SK-N-SH (cell line): ENCODE data around the gene CYB561. TPM values are rescaled to one million over a fixed set of nuclear protein-coding genes. Genes with fewer than 3 reads are reported as not detected.

Experiments used
- CTCF ChIA-PET: fragments of 300-600, 350-600 bp; formaldehyde crosslinking; extraction: SDS; loops from one replicate; lab custom pipeline; 2021; lab: Yijun Ruan, JAX
- POLR2A ChIA-PET: fragments of 350-600 bp; sonication (Branson Sonifier 250); formaldehyde crosslinking; extraction: SDS; loops from one replicate; lab custom pipeline; 2020; ENCODE audit warnings: antibody characterized with exemption, inconsistent platforms; lab: Yijun Ruan, JAX
- DNase-seq: peaks from one replicate; pipeline ENCODE4 v3.0.0; 2012
- H2AFZ ChIP-seq: fragments of 200-600 bp; sonication (generic); 2 replicates; pipeline ENCODE4 v1.8.1; 2016; ENCODE audit warnings: antibody characterized with exemption, mild to moderate bottlenecking, low read depth
- H3F3A ChIP-seq: fragments of 200-600 bp; sonication (generic); replicated peaks from 2 replicates; pipeline ENCODE3; 2016; ENCODE audit warnings: antibody characterized with exemption, mild to moderate bottlenecking; ENCODE audit not compliant: insufficient read depth
- H3K27ac ChIP-seq, 2 experiments: fragments of 200-500 bp in 1 of 2; fragments of 200-600 bp in 1 of 2; sonication (Bioruptor generic) in 1 of 2; sonication (generic), shearing (Covaris generic) in 1 of 2; 2 replicates each; pipeline versions ENCODE4 v1.5.1 to v1.6.1; 2014 to 2016; ENCODE audit warnings: low read depth in 2 of 2, inconsistent platforms in 1 of 2, low read length in 1 of 2, mild to moderate bottlenecking in 1 of 2, mixed read lengths in 1 of 2
- H3K27me3 ChIP-seq: fragments of 200-600 bp; sonication (generic), shearing (Covaris generic); 2 replicates; pipeline ENCODE4 v1.6.1; 2016; ENCODE audit warnings: mixed run types; ENCODE audit not compliant: insufficient read depth
- H3K36me3 ChIP-seq, 2 experiments: fragments of 200-500 bp in 1 of 2; fragments of 200-600 bp in 1 of 2; sonication (Bioruptor generic) in 1 of 2; sonication (generic) in 1 of 2; replicated peaks in 1 of 2; 2 replicates each; pipeline versions ENCODE3 to v1.5.1; 2014 to 2016; ENCODE audit warnings: low read length in 1 of 2, mild to moderate bottlenecking in 1 of 2; ENCODE audit not compliant: insufficient read depth in 2 of 2, control insufficient read depth in 1 of 2
- H3K4me1 ChIP-seq, 2 experiments: fragments of 200-500 bp in 1 of 2; fragments of 200-600 bp in 1 of 2; sonication (Bioruptor generic) in 1 of 2; sonication (generic), shearing (Covaris generic) in 1 of 2; 2 replicates each; pipeline versions ENCODE4 v1.5.1 to v1.6.1; 2014 to 2016; ENCODE audit warnings: low read depth in 1 of 2, low read length in 1 of 2, mixed run types in 1 of 2; ENCODE audit not compliant: insufficient read depth in 2 of 2, control insufficient read depth in 1 of 2
- H3K4me2 ChIP-seq: fragments of 200-600 bp; sonication (generic), shearing (Covaris generic); 2 replicates; pipeline ENCODE4 v1.6.1; 2017; ENCODE audit warnings: mixed run types
- H3K4me3 ChIP-seq, 2 experiments: fragments of 200-500 bp in 1 of 2; fragments of 200-600 bp in 1 of 2; sonication (Bioruptor generic) in 1 of 2; sonication (generic), shearing (Covaris generic) in 1 of 2; 2 replicates each; pipeline versions ENCODE4 v1.5.1 to v1.8.1; 2014 to 2016; ENCODE audit warnings: low read depth in 2 of 2, inconsistent platforms in 1 of 2, low read length in 1 of 2, mild to moderate bottlenecking in 1 of 2, mixed read lengths in 1 of 2, moderate library complexity in 1 of 2
- H3K79me2 ChIP-seq: fragments of 200-600 bp; sonication (generic); 2 replicates; pipeline ENCODE4 v1.8.1; 2017; ENCODE audit warnings: mild to moderate bottlenecking; ENCODE audit not compliant: insufficient read depth
- H3K9ac ChIP-seq: fragments of 200-600 bp; sonication (generic); 2 replicates; pipeline ENCODE4 v1.6.1; 2017; ENCODE audit warnings: mixed run types
- H3K9me2 ChIP-seq: fragments of 200-600 bp; sonication (generic); 2 replicates; pipeline ENCODE4 v1.6.1; 2017; ENCODE audit warnings: mixed run types
- H3K9me3 ChIP-seq: fragments of 200-600 bp; sonication (generic); 2 replicates; pipeline ENCODE4 v1.6.1; 2017; ENCODE audit warnings: mixed run types, mild to moderate bottlenecking, moderate library complexity
- H4K20me1 ChIP-seq: fragments of 200-600 bp; sonication (generic); 2 replicates; pipeline ENCODE4 v1.6.1; 2017; ENCODE audit warnings: mild to moderate bottlenecking, mixed run types; ENCODE audit not compliant: insufficient read depth
- EZH2phosphoT487 ChIP-seq: fragments of 200-600 bp; sonication (generic); IDR thresholded peaks from 2 replicates; pipeline ENCODE4 v1.6.1; 2017; ENCODE audit warnings: low read depth, mixed run types, mild to moderate bottlenecking, antibody characterized with exemption, moderate library complexity, borderline replicate concordance
- FOXJ3 ChIP-seq: sonication (generic); formaldehyde crosslinking; IDR thresholded peaks from 2 replicates; pipeline ENCODE4 v1.5.1; 2020; ENCODE audit warnings: mild to moderate bottlenecking, missing genetic modification reagents
- GABPA ChIP-seq: IDR thresholded peaks from 2 replicates; pipeline ENCODE4 v1.4.0; 2012; ENCODE audit warnings: low read depth, mild to moderate bottlenecking
- MXI1 ChIP-seq: IDR thresholded peaks from 2 replicates; pipeline ENCODE4 v1.6.1; 2012; ENCODE audit warnings: mild to moderate bottlenecking, low read depth, low read length, improper control_type of control experiment
- NFIC ChIP-seq: IDR thresholded peaks from 2 replicates; pipeline ENCODE4 v1.4.0; 2012; ENCODE audit warnings: borderline replicate concordance
- PBX3 ChIP-seq: IDR thresholded peaks from 2 replicates; pipeline ENCODE4; 2012
- RAD21 ChIP-seq: IDR thresholded peaks from 2 replicates; pipeline ENCODE4 v1.6.1; 2012; ENCODE audit warnings: mild to moderate bottlenecking, low read length
- RCOR1 ChIP-seq: fragments of 150-350 bp; IDR thresholded peaks from 2 replicates; pipeline ENCODE4 v1.6.1; 2017; ENCODE audit warnings: antibody characterized with exemption, low read length
- SIN3A ChIP-seq: IDR thresholded peaks from 2 replicates; pipeline ENCODE4 v1.6.1; 2012; ENCODE audit warnings: low read depth, mild to moderate bottlenecking, low read length, moderate library complexity, borderline replicate concordance
- TAF1 ChIP-seq: IDR thresholded peaks from 2 replicates; pipeline ENCODE4 v1.6.1; 2012; ENCODE audit warnings: low read depth, mild to moderate bottlenecking, low read length, moderate library complexity, borderline replicate concordance
- TEAD4 ChIP-seq: IDR thresholded peaks from 2 replicates; pipeline ENCODE4 v1.4.0; 2012; ENCODE audit warnings: mild to moderate bottlenecking, borderline replicate concordance; ENCODE audit not compliant: insufficient read depth
- USF1 ChIP-seq: IDR thresholded peaks from 2 replicates; pipeline ENCODE4 v1.4.0; 2012; ENCODE audit warnings: low read depth, borderline replicate concordance
- USF2 ChIP-seq: fragments of 150-350 bp; IDR thresholded peaks from 2 replicates; pipeline ENCODE4 v1.6.1; 2017; ENCODE audit warnings: antibody characterized with exemption, low read length, low read depth, borderline replicate concordance
- YY1 ChIP-seq: IDR thresholded peaks from 2 replicates; pipeline ENCODE4 v1.4.0; 2012; ENCODE audit warnings: low read depth, mild to moderate bottlenecking
- WGBS: methylation state at CpG from one replicate; pipeline ENCODE4 v1.1.6; 2017; ENCODE audit warnings: low lambda C conversion rate; 5-methylcytosine and 5-hydroxymethylcytosine counted together
- polyA plus RNA-seq, 3 experiments: library from polyadenylated mRNA; depleted of rRNA; stranded (reverse); fragments of >200 nt; gene quantifications; 2 replicates each; pipeline ENCODE4 v1.2.3, GENCODE V29; 2012
- TF ChIP-seq, protein P1 (sequence below): IDR thresholded peaks from 2 replicates; pipeline ENCODE4 v1.4.0; 2012; ENCODE audit warnings: low read depth, borderline replicate concordance
- TF ChIP-seq, protein P2 (sequence below): fragments of 150-350 bp; IDR thresholded peaks from 2 replicates; pipeline ENCODE4 v1.6.1; 2016; ENCODE audit warnings: mild to moderate bottlenecking, low read depth, low read length
- TF ChIP-seq, protein P3 (sequence below): IDR thresholded peaks from 2 replicates; pipeline ENCODE4 v1.4.0; 2012; ENCODE audit warnings: low read depth

The CYB561 gene
- polyA plus RNA-seq, 1 of the 3 experiments (the other 2 are of a cell fraction): 28.3 TPM

- TF ChIP-seq EZH2phosphoT487: no peak; the same call in 1 of the 2 replicates
- TF ChIP-seq USF2: no peak
- TF ChIP-seq, protein P1, sequence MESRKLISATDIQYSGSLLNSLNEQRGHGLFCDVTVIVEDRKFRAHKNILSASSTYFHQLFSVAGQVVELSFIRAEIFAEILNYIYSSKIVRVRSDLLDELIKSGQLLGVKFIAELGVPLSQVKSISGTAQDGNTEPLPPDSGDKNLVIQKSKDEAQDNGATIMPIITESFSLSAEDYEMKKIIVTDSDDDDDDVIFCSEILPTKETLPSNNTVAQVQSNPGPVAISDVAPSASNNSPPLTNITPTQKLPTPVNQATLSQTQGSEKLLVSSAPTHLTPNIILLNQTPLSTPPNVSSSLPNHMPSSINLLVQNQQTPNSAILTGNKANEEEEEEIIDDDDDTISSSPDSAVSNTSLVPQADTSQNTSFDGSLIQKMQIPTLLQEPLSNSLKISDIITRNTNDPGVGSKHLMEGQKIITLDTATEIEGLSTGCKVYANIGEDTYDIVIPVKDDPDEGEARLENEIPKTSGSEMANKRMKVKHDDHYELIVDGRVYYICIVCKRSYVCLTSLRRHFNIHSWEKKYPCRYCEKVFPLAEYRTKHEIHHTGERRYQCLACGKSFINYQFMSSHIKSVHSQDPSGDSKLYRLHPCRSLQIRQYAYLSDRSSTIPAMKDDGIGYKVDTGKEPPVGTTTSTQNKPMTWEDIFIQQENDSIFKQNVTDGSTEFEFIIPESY: no peak
- TF ChIP-seq TAF1: no peak
- no peak for TF ChIP-seq USF1
- no peak for TF ChIP-seq MXI1
Measured at GRCh38 chr17:63395075-63395805, 50.9 kb downstream of the CYB561 start (continued).

DNA sequence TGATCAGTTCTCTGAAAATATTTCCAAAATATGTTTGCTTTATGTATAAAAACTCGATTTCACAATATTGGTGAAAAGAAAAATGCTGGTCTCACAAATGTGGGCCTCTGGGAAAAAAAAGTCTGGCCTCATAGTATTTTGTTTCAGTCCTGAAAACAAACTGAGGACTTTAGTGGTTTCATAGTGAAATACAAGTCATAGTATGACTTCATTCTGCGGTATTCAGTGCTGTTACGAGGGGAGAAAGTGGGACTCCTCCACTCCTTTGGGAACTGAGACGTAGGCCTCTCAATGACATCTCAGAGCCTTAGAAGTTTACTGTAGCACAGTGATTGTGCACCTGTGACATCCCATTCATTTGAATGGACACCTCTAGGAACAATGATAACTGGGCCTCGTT lies 56.0 kb downstream of the CYB561 start:
- H3K27me3 ChIP-seq: no peaks in the 10 kb centered on the region
- no peak overlapping the region for H3K9ac ChIP-seq
- H3K4me3 ChIP-seq: no peak overlapping the region
- no peak overlapping the region for H2AFZ ChIP-seq
- peaks cover 7 to 9% of the 10 kb centered on the region in 2 experiments; a peak in 3 of 4 replicates for H3K4me1 ChIP-seq
- TF ChIP-seq PBX3 (no peak), FOXJ3 (no peak), RAD21 (no peak), GABPA (no peak), YY1 (no peak), EZH2phosphoT487 (no peak), TAF1 (no peak), RCOR1 (no peak), SIN3A (no peak), NFIC (no peak), TEAD4 (no peak)
- TF ChIP-seq, protein P2, sequence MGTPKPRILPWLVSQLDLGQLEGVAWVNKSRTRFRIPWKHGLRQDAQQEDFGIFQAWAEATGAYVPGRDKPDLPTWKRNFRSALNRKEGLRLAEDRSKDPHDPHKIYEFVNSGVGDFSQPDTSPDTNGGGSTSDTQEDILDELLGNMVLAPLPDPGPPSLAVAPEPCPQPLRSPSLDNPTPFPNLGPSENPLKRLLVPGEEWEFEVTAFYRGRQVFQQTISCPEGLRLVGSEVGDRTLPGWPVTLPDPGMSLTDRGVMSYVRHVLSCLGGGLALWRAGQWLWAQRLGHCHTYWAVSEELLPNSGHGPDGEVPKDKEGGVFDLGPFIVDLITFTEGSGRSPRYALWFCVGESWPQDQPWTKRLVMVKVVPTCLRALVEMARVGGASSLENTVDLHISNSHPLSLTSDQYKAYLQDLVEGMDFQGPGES: no peak
- TF ChIP-seq, protein P3, sequence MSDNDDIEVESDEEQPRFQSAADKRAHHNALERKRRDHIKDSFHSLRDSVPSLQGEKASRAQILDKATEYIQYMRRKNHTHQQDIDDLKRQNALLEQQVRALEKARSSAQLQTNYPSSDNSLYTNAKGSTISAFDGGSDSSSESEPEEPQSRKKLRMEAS: no peak
- TF ChIP-seq, all 33 proteins: peak for 0
- WGBS: 95% methylated on average over 5 of the region's 5 CpGs
- H4K20me1 ChIP-seq: no peaks in the 10 kb centered on the region
- H3K36me3 ChIP-seq: peaks cover 58 to 59% of the 10 kb centered on the region in 2 experiments
- no peak for DNase-seq
- H3K9me2 ChIP-seq: no peaks in the 10 kb centered on the region
- ChIA-PET CTCF (interaction anchor here (1.4 to 5.4 kb wide), 2 partner anchors 8 to 16 kb away, joined by 3 to 37 read pairs; no protein-coding TSS in a partner anchor), POLR2A (no interaction called here)
- no peak overlapping the region for H3K4me2 ChIP-seq
- H3K27ac ChIP-seq: no peak overlapping the region
- H3K79me2 ChIP-seq: peaks cover 10% of the 10 kb centered on the region
- H3F3A ChIP-seq: peaks cover 21% of the 10 kb centered on the region
- H3K9me3 ChIP-seq: no peaks in the 10 kb centered on the region
